Activated T-cell treated with anti-CD3 and anti-CD28 coated beads, Interleukin-2, amount 50 U/mL, for 1 hour (primary cell): Measurements from ENCODE around the gene CPNE5.

Experiments
- DNase-seq: peaks from one replicate; pipeline ENCODE4 v3.0.0-alpha.2; 2020

The CPNE5 gene

GRCh38 chr6:36787210-36787609, 52.0 kb downstream of the CPNE5 start:
- DNase-seq = no peak

GRCh38 chr6:36786055-36786675, 53.1 kb downstream of the CPNE5 start:
- DNase-seq = no peak

GRCh38 chr6:36784376-36784636, 54.9 kb downstream of the CPNE5 start:
- no peak for DNase-seq

DNA sequence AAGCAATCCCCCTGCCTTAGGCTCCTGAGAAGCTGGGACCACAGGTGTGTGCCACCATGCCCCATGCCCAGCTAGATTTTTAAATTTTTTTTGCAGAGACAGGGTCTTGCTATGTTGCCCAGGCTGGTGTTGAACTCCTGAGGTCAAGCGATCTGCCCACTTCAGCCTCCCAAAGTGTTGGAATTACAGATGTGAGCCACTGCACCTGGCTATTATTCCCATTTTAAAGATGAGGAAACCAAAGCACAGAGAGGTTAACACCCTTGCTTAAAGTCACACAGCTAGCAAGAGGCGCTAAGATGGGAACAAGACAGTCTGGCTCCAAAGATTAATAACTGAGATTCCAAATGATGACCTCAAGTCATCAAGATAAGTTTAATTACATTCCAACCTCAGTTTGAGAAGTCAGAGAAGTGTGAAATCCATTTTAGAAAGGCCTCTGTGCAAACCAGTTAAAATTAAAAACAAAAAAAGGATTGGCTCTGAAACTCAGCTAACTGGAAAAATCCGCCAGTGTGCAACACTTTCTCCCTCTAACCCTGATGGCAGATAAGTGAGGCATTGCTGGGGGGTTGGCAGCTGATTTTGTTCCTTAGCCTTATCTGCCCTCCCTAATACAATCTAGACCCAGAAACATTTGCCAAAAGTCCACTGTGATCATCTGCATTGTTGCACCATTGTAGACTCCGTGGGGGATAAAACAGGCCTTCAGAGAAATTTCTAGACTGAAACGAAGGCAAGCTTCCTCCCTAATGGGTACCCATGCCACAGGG, 55.5 kb downstream of the CPNE5 start:
- DNase-seq = no peak

GRCh38 chr6:36781669-36782068, 57.6 kb downstream of the CPNE5 start:
- DNase-seq = no peak

DNA sequence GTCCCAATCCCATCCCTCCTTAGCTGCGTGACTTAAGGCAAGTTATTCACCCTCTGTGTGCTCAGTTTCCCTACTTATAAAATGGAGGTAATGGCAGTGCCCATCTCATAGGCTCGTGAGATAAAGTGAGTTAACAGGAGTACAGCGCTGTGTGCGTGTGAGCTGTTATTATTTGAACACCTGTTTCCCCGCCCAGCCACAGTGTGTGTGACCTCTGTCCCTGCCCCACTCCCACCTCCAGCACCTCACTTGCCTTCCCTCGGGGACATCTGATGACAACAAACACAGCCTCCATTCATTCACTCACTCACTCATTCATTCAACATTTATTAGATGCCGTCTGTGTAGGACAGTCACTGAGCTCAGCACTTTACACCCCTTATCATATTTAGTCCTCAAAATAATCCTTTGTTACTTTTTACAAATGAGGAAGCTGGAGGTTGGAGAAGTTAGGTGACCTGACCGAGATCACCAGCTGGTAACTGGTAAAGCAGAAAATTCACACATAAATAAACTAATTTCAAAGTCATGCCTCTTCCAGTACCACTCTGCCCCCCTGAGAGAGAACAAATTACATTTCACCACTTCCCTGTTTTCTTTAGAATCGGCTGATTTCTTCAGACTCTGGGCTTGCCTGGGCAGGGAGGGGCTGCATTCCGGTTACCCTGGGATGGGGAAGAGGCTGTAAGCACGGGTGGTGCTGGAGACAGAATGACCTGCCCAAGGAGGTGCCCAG, 58.6 kb downstream of the CPNE5 start:
- DNase-seq = no peak

GRCh38 chr6:36779227-36779626, 60.0 kb downstream of the CPNE5 start:
- DNase-seq = no peak

GRCh38 chr6:36777801-36778200, 61.4 kb downstream of the CPNE5 start:
- DNase-seq = no peak

DNA sequence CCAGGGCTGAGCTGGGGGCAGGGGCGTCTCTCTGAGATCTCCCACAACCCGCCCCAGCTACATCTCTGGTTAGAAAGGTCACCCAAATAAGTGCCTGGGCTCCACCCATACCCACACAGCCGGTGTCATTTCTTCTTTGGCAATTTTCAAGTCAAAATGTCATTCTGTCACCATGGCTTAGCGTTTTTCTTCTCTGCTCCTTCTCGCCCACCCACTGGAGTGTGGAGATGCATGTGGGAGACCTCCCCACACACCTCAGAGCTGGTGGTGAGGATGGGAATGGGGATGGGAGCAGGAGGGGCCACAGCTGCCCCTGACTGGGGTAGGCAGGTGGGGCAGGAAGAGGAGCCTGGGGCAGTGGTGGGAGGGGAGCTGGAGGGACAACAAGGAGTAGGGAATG, 63.1 kb downstream of the CPNE5 start:
- no peak for DNase-seq

DNA sequence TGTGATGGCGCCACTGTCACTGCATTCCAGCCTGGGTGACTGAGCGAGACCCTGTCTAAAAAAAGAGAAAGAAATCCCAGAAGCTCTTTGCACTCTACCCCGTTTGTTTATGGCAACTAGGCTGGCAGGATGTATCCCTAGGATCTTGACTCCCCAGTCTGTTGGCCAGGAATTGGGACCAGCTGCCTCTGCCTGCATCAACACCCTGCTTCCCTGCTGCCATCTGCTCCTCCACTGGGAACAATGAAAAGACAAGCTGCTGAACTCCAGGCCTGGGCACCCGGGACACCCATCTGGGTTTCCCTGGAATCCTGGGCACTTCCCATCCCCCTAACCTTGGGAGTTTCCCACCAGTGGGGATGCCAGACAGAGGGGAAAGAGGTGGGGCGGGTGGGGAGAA, 64.9 kb downstream of the CPNE5 start:
- no peak for DNase-seq

DNA sequence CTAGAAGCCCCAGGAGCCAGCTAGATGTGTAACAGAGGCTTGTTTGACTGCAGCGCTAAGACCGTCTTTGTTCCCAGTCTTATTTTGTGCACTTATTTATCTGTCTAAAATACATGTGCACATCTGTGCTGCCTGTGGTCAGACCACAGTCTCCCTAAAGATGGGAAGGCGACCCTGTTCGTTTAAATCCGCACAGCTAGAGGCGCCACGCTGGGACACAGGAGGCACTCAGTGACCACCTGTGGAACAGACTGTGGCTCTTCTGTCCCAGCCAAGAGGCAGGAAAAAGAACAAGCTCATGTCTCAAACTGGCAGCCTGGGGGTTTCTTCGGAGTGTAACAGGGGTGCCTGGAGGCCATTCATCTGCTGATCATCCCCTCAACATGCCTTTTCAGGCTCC, 66.8 kb downstream of the CPNE5 start:
- no peak for DNase-seq

DNA sequence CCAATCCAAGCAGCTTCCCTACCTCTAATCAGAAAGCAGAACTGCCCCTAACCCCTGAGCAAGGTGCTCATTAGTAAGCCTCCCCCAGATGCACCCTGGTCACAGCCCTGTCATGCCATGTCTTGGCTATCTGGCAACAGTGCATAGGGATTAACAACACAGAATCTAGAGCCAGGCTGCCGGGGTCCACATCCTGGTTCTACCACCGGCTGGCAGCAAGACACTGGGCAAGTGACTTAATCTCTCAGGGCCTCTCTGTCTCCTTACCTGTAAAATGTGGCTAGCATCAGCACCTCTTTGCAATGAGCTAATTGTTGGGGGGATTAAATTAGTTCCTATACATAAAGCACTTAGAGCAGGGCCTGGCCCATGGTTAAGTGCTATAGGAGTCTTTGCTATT, 68.1 kb downstream of the CPNE5 start:
- DNase-seq = no peak

DNA sequence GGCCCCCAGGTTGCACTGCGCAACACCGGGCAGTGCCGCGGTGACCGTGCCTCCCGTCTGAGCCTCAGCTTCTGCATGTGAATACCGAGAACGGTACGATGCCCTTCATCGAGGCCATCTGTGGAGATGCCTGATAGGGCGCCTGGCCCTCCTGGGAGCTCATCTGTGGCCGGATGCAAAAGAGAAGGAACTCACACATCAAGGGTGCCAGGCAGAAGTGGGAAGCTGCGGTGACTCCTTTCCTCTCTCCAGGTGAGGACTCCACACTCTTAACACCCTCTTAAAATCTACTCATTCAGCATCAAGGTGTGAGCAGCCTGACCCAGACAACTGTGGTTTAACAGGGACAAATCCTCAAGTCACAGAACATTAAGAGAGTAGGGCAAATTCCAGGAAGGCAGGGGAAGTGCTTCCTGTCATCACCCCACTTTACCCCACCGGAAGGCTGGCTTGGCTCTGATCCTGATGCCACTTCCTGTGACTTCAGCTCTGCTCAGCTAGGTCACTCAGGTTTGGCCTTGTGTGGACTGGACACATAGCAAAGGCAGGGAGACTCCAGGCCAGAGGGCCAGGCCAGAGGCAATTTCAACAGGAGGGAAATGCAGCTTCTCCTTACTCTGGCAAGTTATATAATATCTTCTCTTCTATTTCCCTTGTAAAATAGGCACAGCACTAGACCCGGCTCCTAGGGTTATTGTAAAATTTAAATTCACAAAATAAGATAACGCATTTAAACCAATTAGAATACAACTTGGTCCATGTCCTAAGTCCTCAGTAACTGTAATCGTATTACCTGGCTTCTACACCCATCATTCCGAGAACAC, 69.4 kb downstream of the CPNE5 start:
- no peak for DNase-seq

DNA sequence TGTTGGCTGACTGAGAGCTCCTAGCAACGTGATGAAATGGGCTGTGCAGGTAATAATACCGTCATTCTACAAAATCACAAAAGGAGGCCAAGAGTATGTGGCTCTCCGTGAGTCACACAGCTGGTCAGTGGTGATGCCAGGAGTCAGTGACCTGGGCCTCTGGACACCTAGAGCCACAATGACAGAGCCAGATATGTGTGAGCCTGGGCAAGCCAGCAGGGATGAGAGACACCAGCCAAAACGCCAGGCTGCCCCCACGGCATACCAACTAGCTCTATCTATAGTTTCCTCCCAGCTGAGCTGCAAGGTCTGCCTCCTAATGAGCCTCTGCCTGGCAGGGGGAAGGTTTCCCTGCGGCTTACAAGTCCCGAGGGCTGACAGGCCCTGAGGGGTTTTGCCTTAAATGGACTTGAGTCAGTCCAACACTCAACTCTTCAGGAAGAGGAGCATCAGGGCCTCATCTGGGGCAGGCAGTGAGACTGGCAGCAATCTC, 70.0 kb downstream of the CPNE5 start:
- no peak for DNase-seq

DNA sequence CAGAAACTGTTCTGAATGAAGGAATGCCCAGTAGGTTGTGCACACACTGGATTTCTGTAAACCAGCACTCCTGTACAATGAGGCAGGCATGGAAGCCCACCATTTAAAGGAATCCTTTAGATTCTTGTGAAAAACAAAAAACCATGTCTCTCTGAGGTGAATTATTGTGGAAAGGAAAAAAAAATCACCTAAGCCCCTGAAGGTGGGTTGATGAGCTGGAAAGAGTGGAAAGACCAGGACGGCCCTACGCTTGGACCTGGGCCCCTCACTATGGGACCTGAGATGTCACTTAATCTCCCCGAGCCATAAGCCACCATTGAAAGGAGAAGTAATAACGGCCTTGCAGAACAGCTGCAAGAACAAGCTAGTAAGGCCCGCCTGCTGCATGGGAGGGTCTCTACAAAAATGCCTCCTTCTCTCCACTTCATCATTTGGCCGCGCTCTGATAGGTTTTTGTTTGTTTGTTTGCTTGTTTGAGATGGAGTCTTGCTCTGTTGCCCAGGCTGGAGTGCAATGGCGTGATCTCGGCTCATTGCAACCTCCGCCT, 72.8 kb downstream of the CPNE5 start:
- no peak for DNase-seq

- DNase-seq = peak; percentile 77
Measured at GRCh38 chr6:36765594-36766398, 73.4 kb downstream of the CPNE5 start.

DNA sequence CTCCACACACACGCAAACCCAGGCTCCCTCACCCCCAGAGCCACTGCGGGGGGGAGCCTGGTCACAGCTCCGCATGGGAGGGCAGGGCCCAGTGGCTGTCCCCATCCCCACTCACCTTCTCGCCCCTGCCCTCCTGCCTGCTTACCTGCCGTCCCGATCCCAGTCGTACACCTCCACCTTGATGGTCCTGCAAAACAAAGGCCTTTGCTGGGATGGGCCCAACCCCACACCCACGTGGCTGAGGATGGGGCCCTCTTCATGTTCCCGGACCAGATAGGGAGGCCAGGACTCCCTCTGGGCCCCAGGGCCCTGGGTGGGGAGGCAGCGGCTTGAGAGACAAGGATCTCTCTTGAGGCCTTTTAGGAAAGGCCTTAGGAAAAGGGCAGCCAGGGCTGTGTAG, 74.1 kb downstream of the CPNE5 start:
- DNase-seq = no peak

- DNase-seq = no peak
Measured at GRCh38 chr6:36762123-36762522, 77.1 kb downstream of the CPNE5 start.

DNA sequence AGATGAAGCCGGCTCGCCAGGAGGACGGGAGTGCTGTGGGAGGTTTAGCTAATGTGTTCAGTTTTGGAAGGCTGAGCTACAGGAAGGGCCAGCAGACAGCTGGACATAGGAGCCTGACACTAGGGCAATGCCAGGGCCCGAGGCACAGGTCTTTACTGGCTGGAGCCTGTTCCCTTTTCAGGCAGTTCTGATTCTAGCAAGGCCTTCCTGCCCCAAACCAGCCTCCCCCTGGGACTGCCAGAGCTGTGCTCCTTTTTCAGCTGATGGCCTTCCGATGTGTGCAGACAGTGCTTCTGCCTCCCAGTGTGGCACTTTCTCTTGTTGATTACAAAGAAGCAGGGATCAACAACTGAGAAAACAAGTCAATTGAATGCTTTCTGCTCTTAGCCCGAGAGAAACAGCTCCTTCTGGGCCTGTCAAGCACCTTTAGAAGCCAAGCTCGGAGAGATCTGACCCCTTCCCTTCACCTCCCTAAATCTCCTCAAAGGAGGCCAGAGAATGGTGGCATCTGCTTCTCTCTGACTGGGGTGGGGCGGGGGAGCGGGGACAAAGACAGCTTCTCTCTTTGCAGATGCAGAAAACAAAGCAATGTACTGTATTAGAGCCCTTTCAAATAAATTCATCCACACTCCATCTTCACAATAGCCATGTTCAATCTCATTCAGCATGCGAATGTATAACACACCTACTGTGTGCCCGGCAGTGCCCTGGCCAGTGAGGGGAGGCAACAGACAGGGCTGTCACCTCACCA, 78.4 kb downstream of the CPNE5 start:
- no peak for DNase-seq

DNA sequence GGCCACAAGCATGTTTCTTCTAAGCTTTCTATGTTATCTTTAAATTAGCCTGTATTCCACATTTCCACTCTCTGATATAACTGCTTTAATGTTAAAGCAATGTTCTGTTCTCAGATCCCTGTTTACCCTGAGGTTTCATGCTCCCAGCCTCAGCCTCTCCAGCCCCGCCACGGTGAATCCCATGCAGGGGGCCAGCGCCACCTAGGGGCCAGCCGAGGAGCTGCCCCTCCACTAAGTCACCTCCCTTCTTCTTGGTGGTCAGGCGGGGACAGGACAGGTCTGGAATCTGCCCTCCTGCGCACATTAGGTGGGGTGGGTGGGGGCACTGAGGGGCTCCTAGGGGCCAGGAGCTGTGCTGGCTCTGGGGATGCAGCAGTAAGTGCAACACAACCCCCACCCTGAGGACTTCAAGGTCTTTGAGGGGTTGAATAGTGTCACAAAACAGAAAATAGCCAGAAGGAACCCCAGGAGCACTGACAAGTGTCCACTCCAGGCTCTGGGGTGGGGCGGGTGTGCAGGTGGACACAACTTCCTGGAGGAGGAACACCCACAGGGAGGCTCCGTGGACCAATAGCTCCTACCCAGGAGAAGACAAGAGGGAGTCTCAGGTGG, 80.0 kb downstream of the CPNE5 start:
- DNase-seq = peak; percentile 82
